Thyroid gland (tissue), 4 donors: Measurements from ENCODE around the gene TMEM19.

ENCODE experiments used
- POLR2A ChIP-seq, 2 donors: fragments of 450-650 bp; IDR thresholded peaks; one replicate each; pipeline ENCODE4 v1.6.1; 2017; ENCODE audit warnings: antibody characterized with exemption in 2 of 2, mild to moderate bottlenecking in 2 of 2, moderate library complexity in 1 of 2
- TF ChIP-seq, protein P1 (sequence below), 6 experiments: fragments of 200-600 bp in 3 of 6; fragments of 450-650 bp in 3 of 6; sonication (generic) in 3 of 6; IDR thresholded peaks; one replicate each; pipeline ENCODE4 v1.5.1; 2016 to 2019; ENCODE audit warnings: antibody characterized with exemption in 6 of 6, mild to moderate bottlenecking in 2 of 6, inconsistent platforms in 1 of 6, moderate library complexity in 1 of 6

DNA sequence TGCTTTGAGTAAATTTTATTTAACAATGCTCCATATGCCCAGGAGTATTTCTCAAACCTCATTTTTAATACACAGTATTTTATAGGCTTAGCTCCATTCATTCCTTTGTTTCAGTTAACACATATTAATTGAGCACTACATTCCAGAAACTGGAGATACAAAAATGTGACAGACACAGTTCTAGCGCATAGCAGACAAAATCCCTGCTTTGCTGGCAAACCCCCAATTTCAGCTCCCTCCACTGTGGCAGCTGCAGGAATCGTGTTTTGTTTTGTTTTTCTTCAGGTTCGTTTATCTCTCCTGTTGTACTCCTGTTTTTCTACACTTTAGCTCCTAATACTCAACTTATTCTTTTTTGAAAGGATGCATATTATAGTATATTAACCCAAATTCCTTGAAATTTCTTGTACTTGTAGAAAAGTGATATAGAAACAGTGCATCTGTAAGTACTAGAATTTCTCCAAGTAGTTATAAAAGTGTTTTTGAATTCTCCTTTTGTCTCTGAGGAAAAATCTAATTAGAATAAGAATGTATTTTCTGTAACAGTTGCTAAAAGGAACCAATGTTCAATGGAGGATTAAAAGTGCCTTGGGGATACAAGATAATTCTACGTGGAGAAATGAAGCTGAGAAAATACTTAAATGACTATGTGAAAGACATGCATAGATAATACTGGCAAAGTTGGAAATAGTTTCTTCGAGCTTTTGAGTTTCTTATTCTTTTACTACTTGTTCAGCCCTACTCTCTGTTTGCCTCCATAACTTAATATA is 62.4 kb downstream of the TMEM19 start:
- TF ChIP-seq, protein P1, sequence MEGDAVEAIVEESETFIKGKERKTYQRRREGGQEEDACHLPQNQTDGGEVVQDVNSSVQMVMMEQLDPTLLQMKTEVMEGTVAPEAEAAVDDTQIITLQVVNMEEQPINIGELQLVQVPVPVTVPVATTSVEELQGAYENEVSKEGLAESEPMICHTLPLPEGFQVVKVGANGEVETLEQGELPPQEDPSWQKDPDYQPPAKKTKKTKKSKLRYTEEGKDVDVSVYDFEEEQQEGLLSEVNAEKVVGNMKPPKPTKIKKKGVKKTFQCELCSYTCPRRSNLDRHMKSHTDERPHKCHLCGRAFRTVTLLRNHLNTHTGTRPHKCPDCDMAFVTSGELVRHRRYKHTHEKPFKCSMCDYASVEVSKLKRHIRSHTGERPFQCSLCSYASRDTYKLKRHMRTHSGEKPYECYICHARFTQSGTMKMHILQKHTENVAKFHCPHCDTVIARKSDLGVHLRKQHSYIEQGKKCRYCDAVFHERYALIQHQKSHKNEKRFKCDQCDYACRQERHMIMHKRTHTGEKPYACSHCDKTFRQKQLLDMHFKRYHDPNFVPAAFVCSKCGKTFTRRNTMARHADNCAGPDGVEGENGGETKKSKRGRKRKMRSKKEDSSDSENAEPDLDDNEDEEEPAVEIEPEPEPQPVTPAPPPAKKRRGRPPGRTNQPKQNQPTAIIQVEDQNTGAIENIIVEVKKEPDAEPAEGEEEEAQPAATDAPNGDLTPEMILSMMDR (IDR thresholded peaks at IDR 0.05) = no peak
- no peak for TF ChIP-seq POLR2A (IDR thresholded peaks at IDR 0.05)
